Cardiac fibroblast (primary cell): ENCODE measurements around the gene IGF2.

Experiments used
- DNase-seq, 2 donors: peaks; one replicate each; pipeline versions ENCODE4 v3.0.0 to v3.0.0-alpha.2; 2010; ENCODE audit warnings: low read depth in 2 of 2
- H3K4me3 ChIP-seq, 2 donors: replicated peaks in 1 of 2; 1 replicate in 1 of 2; 2 replicates in 1 of 2; pipeline ENCODE4 v1.5.1; 2011; ENCODE audit warnings: low read depth in 2 of 2, low read length in 2 of 2, mild to moderate bottlenecking in 2 of 2, moderate library complexity in 1 of 2
- CTCF ChIP-seq: IDR thresholded peaks from one replicate; pipeline ENCODE4 v1.5.1; 2011; ENCODE audit warnings: low read depth, mild to moderate bottlenecking, low read length, inconsistent platforms

Gene IGF2

DNA sequence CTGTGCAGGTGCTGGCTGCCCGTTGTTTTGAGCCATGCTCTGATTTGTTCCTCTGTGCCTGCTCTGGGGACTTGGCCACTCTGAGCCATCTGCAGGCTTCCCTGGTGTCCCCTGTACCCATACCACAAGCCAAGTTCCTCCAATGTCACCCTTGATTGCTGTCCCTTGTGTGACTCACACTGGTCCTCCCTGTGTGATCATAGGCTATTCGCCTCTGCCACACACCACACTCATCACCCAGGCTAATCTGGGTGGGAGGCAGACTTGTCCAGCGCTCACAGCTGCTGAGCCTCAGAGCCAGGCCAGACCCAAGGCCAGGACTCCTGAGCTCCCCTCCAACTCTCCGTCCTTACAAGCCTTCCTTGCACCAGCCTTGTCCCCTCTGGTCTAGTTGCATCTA, 31.7 kb downstream of the IGF2 start:
- no peak overlapping the region for H3K4me3 ChIP-seq
- TF ChIP-seq CTCF = no peak
- no peak for DNase-seq

- no peak overlapping the region for H3K4me3 ChIP-seq
- no peak for TF ChIP-seq CTCF
- no peak for DNase-seq
Measured at GRCh38 chr11:2106583-2107209, 32.5 kb downstream of the IGF2 start.

- no peak for DNase-seq
- TF ChIP-seq CTCF = no peak
- no peak overlapping the region for H3K4me3 ChIP-seq
Measured at GRCh38 chr11:2105511-2105910, 33.7 kb downstream of the IGF2 start.

DNA sequence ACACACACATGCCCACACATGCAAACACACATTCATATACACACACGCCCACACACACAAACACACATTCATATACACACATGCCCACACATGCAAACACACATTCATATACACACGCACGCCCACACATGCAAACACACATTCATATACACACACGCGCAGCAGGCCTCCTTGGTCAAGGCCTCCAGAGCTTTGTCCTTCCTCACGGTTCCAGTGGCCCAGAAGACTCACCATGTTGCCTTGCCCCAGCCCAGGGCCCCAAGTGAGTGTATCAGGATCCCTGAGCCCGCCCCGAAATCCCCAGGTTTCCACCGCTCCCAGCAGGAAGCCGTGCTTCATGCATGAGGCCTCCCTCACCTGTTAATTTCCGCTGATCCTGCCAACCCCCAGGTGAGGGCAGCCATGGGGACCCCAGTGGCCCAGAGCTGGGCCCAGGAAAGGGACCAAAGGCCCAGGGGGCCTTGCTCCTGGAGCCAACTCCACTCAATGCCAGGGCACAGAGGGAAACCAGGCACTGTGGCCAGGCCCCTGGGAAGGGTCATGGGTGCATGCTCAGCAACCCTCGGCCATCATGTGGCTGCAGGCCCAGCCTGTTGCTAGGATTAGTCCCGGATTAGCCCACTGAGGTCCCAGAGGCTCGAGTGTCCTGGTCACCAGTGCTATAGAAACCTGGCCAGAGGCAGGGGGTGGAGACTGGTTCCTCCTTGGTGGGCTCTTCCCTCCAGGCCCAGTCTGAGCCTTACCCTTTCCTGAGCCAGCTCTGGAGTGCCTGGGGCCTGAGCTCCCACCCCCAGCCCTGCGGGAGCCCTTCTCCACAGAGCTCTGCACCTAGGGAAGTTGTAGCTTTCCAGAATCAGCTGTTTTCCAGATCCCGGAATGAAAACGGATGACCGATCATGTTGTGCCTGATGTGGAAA, 34.4 kb downstream of the IGF2 start:
- DNase-seq = no peak

GRCh38 chr11:2103668-2104523, 35.3 kb downstream of the IGF2 start:
- no peak overlapping the region for H3K4me3 ChIP-seq
- TF ChIP-seq CTCF = no peak
- no peak for DNase-seq

More for the DNA sequence above, 34.4 kb downstream of the IGF2 start:
- TF ChIP-seq CTCF = no peak
- no peak overlapping the region for H3K4me3 ChIP-seq

- no peak for DNase-seq
- no peak overlapping the region for H3K4me3 ChIP-seq
- no peak for TF ChIP-seq CTCF
Measured at GRCh38 chr11:2102883-2103213, 36.3 kb downstream of the IGF2 start.
